Measurements from ENCODE around the gene ERBB3.

ERBB3 gene

DNA sequence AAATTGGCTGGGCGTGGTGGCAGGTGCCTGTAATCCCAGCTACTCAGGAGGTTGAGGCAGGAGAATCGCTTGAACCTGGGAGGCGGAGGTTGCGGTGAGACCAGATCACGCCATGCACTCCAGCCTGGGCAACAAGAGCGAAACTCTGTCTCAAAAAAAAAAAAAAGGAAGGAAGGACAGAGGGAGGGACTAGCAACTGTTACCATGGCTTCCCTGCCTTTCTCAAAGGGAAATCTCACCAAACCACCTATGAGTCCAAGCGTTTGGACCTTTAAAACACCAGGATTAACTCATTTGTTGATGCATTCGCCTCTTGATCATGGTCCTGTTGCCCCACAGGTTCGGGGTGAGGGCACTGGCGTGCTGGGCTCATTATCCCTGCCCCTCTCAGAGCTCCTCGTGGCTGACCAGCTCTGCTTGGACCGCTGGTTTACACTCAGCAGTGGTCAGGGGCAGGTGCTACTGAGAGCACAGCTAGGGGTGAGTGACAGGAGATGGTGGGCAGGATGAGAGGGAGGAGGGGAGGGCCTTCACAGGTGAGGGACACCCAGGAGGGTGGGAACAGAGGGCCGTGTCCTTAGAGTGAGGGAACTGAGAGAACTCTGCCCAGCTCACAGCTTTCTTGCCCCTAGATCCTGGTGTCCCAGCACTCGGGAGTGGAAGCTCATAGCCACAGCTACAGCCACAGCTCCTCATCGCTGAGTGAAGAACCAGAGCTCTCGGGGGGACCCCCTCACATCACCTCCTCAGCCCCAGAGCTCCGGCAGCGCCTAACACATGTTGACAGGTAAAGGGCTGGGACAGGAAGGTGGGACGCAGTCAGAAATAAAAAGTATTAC is 62.2 kb downstream of the ERBB3 start:
- no peak for DNase-seq

DNA sequence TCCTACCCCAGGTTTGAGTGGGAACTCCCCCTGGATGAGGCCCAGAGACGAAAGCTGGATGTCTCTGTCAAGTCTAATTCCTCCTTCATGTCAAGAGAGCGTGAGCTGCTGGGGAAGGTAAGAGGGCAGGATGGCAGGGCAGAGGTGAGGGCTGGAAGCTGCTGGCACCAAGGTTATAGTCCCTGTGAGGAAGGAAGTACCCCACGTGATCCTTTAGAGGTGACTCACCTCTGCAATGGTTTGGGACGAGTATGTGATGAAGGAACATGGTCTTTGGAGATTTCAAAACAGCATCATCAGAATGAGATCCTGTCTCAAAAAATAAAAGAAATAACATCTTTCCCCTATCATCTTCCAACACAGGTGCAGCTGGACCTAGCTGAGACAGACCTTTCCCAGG is 63.3 kb downstream of the ERBB3 start:
- DNase-seq, result no peak

DNA sequence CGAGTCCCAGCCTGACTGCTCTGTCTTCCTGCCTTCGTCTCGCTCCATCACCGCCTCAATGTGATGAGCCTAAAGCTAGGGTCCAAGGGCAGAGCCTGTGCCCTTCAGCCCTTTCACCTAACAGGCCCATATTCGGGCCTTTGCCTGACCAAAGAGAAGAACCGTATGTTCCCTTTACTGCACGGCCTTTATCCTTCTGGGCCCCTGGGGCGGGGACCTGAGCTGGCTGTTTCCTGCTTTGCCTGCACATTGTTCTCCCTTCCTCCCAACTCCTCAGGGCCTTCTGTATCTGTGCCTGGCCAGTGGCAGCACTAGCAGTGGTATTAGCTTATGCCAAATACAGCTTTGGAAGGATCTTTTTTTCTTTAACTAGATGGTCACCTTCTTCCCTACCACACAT is 63.9 kb downstream of the ERBB3 start:
- DNase-seq, result no peak

DNA sequence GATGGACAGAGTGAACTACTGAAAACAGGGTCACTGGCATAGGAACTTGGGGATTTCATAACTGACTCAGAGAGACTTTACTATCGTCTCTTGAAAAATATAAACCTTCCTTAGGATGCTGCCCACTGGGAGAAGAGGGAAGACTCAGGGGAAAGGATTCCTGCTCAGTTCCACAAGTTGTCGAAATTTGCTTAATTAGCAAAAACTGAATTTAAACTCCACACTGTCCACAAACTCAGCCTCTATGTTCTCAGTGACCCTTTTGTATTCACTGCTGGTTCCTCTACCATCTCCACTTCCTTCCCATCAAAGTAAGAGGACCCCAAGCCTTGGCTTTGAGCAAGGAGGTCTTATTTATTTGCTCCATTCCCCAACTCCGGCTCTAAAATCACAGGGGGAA is 65.3 kb downstream of the ERBB3 start:
- no peak for DNase-seq

DNA sequence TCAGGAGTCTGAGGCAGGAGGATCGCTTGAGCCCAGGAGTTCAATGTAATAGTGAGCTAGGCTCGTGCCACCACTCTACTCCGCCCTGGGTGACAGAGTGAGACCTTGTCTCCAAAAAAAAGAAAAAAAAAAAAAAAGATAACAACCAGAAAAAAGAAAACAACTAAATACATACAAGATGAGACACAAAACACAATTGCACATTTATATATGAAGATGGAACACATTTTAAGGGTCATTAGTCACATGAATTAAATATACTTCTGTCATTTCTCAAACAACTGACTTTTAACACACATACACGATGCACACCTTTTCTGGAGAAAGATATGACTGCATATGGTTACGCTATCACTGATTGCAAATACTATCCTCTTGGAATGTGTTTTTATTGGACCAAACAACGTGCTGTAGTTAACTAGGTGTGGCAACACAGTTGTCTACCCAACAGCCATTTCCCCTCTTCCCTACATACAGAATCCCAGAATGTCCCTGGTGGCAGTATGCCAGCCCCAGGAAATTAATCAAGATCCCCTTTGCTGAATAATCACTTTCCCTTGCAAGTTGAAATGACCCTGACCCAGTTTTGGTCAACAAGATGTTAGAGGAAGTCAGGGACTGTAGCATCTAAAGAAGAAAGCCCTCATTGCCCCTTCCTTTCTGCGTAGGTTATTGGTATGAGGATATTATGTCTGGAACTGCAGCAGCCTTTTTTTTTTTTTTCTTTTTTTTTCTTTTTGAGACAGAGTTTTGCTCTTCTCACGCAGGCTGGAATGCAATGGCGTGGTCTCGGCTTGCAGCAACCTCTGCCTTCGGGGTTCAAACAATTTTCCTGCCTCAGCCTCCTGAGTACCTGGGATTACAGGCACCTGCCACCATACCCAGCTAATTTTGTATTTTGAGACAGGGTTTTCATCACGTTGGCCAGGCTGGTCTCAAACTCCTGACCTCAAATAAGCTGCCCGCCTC is 66.8 kb downstream of the ERBB3 start:
- DNase-seq, result no peak

DNA sequence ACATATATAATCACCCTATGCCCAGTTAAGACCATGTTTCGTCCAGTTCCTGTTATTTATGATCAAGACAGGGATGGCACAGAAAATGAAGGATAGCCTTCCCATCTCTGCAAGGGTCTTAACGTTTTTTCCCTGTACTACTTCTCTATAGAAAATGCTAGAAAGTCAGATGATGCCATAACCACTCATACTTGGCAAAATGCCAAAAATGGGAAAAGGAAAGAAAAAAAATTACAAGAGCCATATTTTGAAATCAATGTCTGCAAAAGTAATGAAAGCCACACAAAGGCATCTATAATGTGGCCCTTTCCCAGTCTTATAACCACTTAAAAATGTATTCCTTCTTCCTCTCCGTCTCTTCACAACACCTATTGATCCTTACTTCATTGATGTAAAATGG is 70.6 kb downstream of the ERBB3 start:
- DNase-seq, result no peak

DNA sequence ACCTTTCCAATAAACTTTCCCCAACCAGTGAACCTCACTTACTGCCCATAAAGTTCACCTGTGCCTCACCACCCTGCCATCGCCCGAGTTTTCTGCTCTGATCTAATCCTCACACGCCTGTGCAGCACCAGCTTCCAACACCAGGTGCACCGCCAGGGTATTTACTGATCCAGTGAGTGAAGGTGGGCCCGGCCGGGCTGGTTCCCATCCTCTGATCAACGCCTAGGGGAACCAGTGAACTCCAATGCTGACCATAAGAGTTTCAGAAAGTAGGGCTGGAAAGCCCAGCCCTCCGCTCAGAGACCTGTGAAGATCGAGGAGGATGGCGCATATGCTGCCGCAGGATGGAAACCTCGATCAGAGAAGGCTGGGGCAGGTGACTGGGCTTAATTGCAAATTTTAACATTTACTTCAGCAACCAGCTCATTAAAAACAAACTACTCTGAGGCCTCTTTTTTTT is 71.7 kb downstream of the ERBB3 start:
- DNase-seq, result no peak

DNA sequence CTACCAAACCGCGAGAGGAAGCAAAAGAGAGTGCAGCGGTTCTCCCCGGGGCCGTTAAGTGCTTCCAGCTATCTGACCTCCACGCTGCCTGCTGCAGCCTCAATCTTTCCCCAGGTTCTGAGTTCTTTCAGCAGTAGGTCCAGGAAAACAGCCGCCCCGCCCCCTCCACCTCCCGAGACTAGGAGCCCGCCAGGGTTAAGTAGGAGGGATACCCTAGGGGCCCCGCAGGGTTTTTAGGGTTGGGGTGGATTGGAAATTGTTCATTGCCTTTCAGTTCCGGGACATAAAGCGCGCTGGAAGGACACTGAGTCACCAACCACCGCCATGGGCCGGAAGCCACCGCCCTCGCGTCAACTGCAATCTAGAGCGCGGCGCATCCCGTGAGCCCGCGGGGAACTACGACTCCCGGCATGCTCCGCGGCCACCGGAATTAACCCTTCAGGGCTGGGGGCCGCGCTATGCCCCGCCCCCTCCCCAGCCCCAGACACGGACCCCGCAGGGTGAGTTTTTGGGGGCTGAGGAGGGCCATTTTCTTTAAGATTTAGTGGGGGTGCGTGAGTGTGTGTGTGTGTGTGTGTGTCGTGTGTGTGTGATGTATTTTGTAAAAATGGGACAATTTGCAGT is 72.3 kb downstream of the ERBB3 start, which contains the start of gene MYL6B:
Gene MYL6B, plus strand, starts transcription at position 456 of the 624 bp plus-strand sequence. CDS start 1,332 bp downstream, outside the sequence.
- DNase-seq, result peak; percentile 93

Data from HCEC 1CT (cell line).